ENCODE data around the gene CNFN. TPM values are rescaled to one million over a fixed set of nuclear protein-coding genes. Genes with fewer than 3 reads are reported as not detected.

Gene CNFN
- total and polyA plus RNA-seq, 9 donors: 0.24 to 1.2 (median 0.38) TPM; not detected in 5

DNA sequence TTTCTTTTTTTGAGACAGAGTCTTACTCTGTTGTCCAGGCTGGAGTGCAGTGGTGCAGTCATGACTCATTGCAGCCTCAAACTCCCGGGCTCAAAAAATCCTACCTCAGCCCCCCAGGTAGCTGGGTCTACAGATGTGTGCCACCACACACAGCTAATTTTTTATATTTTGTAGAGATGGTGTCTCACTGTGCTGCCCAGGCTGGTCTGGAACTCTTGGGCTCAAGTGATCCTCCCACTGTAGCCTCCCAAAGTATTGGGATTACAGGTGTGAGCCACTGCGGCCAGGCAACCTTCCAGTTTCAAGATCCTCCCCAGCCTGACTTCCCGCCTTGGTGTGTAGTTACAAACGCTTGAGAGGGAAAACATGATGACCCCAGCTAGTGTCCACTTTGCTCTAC is 22.2 kb downstream of the CNFN start:
- DNase-seq: no peak
- H3K4me1 ChIP-seq (ENCODE audit: control insufficient read depth, insufficient read depth, low read length): peaks cover 15% of the 10 kb centered on the region
- no CpG with 5 or more reads among the region's 4 CpGs for WGBS (ENCODE audit: insufficient coverage)
- H3K27ac ChIP-seq (ENCODE audit: low read length): no peak overlapping the region
- no peaks in the 10 kb centered on the region for H3K27me3 ChIP-seq (ENCODE audit: control insufficient read depth, insufficient read depth, low read length)
- peaks cover 45% of the 10 kb centered on the region for H3K36me3 ChIP-seq (ENCODE audit: control insufficient read depth, insufficient read depth, low read length)
- peaks cover 5% of the 10 kb centered on the region for H3K9me3 ChIP-seq (replicated peaks; ENCODE audit: control insufficient read depth, low read depth, low read length)
- no peak overlapping the region for H3K4me3 ChIP-seq (ENCODE audit: low read length)

DNA sequence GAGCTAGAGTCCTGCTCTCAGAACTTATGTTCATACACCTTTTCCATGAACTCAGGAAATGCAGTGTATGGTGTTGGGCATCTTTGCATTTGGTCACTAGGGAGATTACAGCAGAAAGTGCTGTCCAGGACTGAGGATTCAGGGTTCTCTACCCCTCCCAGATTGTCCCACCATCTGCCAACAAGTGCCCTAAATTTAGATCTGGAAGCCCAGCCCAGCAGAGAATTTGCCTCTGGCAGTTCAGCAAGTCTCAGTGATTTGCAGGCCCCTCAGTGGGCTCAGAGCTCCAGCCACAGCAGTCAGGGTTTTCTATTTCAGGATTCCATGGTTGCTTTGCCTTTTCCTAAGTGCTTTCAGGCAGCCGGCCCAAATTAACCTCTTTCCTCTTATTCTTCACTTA is 23.4 kb downstream of the CNFN start:
- H3K4me3 ChIP-seq (ENCODE audit: low read length): no peak overlapping the region
- H3K9me3 ChIP-seq (replicated peaks; ENCODE audit: control insufficient read depth, low read depth, low read length): peaks cover 5% of the 10 kb centered on the region
- no peak overlapping the region for H3K27ac ChIP-seq (ENCODE audit: low read length)
- peaks cover 47% of the 10 kb centered on the region for H3K36me3 ChIP-seq (ENCODE audit: control insufficient read depth, insufficient read depth, low read length)
- H3K4me1 ChIP-seq (ENCODE audit: control insufficient read depth, insufficient read depth, low read length): peaks cover 15% of the 10 kb centered on the region
- H3K27me3 ChIP-seq (ENCODE audit: control insufficient read depth, insufficient read depth, low read length): no peaks in the 10 kb centered on the region
- no CpG with 5 or more reads among the region's 1 CpG for WGBS (ENCODE audit: insufficient coverage)
- DNase-seq: no peak

DNA sequence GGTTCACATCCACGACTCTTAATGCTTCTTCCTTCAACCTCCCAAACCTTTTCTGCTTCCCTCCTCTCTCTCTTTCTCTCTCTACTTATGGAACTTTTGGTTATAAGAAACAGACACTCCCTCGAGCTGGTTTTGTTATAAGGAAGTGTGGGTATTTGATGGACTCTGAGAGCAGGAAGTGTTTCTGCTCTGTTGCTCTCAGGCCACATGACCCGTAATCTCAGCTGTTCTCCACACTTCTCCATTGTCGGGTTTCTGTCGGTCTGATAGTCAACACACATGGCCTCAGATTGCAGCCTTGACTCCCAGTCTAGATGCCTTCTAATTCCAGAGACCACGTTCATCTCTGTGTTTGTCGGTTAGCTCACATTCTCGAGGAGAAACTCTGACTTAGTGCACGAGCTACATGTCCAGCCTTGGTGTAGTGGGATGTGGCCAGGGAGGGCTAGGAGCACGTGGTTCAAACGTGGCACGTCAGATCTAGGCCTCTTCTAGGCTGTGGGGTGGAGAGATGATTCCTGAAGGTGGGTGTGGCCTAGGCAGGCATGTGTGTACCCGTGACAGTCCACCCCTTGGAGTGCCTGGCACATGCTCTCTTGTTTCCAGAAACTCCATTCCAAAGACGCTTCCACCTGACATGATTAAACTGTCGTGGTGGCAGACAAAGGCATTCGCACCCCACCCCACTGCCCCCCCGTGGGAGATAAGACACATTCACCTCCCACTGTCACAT is 26.3 kb downstream of the CNFN start:
- Histone ChIP-seq H3K4me1 (ENCODE audit: control insufficient read depth, insufficient read depth, low read length) (peaks cover 9% of the 10 kb centered on the region), H3K27me3 (ENCODE audit: control insufficient read depth, insufficient read depth, low read length) (no peaks in the 10 kb centered on the region), H3K9me3 (replicated peaks; ENCODE audit: control insufficient read depth, low read depth, low read length) (peaks cover 5% of the 10 kb centered on the region), H3K27ac (ENCODE audit: low read length) (no peak overlapping the region), H3K4me3 (ENCODE audit: low read length) (no peak overlapping the region), H3K36me3 (ENCODE audit: control insufficient read depth, insufficient read depth, low read length) (peaks cover 50% of the 10 kb centered on the region)
- WGBS (ENCODE audit: insufficient coverage): 87% methylated on average over 14 of the region's 17 CpGs
- DNase-seq: peak; percentile 51

DNA sequence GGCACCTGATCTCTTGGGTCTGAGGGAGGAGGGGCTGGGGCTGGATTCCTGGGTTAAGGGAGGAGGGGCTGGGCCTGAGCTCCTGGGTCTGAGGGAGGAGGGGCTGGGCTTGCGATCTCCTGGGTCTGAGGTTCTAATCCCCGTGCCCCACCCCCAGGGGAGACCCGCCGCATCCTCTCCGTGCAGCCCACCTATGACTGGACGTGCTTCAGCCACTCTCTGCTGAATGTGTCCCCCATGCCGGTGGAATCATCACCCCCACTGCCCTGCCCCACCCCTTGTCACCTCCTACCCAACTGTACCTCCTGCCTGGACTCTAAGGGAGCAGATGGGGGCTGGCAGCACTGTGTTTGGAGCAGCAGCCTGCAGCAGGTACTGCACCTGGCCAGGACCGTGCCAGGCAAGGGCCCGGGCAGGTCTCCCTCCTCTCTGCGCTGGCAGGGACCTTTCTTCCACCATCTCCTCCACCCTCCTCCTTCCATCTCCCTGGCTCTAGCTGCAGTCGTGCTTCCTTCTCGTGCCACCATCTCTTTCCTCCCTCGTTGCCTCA is 27.1 kb downstream of the CNFN start:
- H3K4me3 ChIP-seq (ENCODE audit: low read length): no peak overlapping the region
- peaks cover 5% of the 10 kb centered on the region for H3K9me3 ChIP-seq (replicated peaks; ENCODE audit: control insufficient read depth, low read depth, low read length)
- DNase-seq: no peak
- H3K27ac ChIP-seq (ENCODE audit: low read length): no peak overlapping the region
- WGBS (ENCODE audit: insufficient coverage): 92% methylated on average over 9 of the region's 13 CpGs
- peaks cover 52% of the 10 kb centered on the region for H3K36me3 ChIP-seq (ENCODE audit: control insufficient read depth, insufficient read depth, low read length)
- H3K4me1 ChIP-seq (ENCODE audit: control insufficient read depth, insufficient read depth, low read length): peaks cover 9% of the 10 kb centered on the region
- no peaks in the 10 kb centered on the region for H3K27me3 ChIP-seq (ENCODE audit: control insufficient read depth, insufficient read depth, low read length)

DNA sequence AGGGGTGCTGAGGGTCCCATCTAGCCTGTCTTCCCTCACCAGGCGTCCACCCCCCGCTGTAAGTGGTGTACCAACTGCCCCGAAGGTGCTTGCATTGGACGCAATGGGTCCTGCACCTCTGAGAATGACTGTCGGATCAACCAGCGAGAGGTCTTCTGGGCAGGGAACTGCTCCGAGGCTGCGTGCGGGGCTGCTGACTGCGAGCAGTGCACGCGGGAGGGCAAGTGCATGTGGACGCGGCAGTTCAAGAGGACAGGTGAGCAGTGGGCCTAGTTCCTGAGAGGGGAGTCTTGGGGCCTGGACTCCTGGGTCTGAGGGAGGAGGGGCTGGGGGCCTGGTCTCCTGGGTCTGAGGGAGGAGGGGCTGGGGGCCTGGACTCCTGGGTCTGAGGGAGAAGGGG is 27.8 kb downstream of the CNFN start:
- no peak overlapping the region for H3K4me3 ChIP-seq (ENCODE audit: low read length)
- peaks cover 58% of the 10 kb centered on the region for H3K36me3 ChIP-seq (ENCODE audit: control insufficient read depth, insufficient read depth, low read length)
- H3K27me3 ChIP-seq (ENCODE audit: control insufficient read depth, insufficient read depth, low read length): no peaks in the 10 kb centered on the region
- 93% methylated on average over 14 of the region's 14 CpGs for WGBS (ENCODE audit: insufficient coverage)
- peaks cover 5% of the 10 kb centered on the region for H3K9me3 ChIP-seq (replicated peaks; ENCODE audit: control insufficient read depth, low read depth, low read length)
- peaks cover 9% of the 10 kb centered on the region for H3K4me1 ChIP-seq (ENCODE audit: control insufficient read depth, insufficient read depth, low read length)
- no peak overlapping the region for H3K27ac ChIP-seq (ENCODE audit: low read length)
- no peak for DNase-seq

DNA sequence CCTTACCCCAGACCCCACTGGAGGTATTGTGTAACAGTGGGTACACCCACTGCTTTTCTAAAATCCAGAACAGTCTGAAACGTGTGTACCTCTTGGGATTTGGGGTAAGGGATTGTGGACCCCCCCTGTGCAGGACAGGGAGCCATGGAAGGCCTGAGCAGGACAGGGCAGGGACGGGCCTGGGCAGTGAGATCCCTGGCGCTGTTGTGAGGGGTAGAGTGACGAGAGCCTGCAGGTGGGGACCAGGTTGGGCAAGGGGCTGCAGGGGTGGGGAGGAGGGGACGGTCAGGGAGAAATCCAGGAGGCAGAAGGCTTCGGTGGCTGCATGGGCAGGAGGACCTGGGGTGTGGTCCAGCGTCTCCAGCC is 28.6 kb downstream of the CNFN start:
- WGBS (ENCODE audit: insufficient coverage): 92% methylated on average over 6 of the region's 7 CpGs
- peaks cover 66% of the 10 kb centered on the region for H3K36me3 ChIP-seq (ENCODE audit: control insufficient read depth, insufficient read depth, low read length)
- H3K4me3 ChIP-seq (ENCODE audit: low read length): no peak overlapping the region
- H3K27me3 ChIP-seq (ENCODE audit: control insufficient read depth, insufficient read depth, low read length): no peaks in the 10 kb centered on the region
- H3K27ac ChIP-seq (ENCODE audit: low read length): no peak overlapping the region
- H3K9me3 ChIP-seq (replicated peaks; ENCODE audit: control insufficient read depth, low read depth, low read length): peaks cover 5% of the 10 kb centered on the region
- H3K4me1 ChIP-seq (ENCODE audit: control insufficient read depth, insufficient read depth, low read length): peaks cover 5% of the 10 kb centered on the region
- DNase-seq: no peak

DNA sequence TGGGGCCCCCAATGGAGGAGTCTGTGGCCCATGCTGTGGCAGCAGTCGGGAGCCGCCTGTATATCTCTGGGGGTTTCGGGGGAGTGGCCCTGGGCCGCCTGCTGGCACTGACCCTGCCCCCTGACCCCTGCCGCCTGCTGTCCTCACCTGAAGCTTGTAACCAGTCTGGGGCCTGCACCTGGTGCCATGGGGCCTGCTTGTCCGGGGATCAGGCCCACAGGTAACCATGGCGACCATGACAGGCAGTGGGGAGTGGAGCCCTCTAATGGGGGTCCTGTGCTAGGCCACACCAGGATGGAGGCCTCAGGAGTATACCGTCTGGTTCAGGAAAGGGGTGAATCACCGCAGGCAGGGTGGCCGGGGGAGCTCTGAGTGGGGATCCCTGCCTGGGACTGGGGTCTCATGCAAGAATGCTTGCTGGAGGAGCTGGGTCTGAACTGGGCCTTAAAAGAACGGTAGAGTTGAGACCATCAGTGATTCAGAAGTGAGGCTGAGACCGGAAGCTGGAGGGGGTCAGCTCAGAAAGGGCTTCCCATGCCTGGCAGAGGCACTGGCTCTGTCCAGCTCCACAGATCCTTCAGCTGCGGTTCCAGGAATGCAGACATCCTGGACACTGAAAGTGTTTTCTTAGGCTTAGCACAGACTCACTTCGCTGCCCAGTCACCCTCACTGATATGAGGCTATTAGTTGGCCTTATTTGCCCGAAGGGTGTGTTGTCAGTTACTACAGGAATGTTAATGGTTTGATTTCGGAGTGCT is 29.1 kb downstream of the CNFN start:
- Histone ChIP-seq H3K27me3 (ENCODE audit: control insufficient read depth, insufficient read depth, low read length) (no peaks in the 10 kb centered on the region), H3K27ac (ENCODE audit: low read length) (no peak overlapping the region), H3K9me3 (replicated peaks; ENCODE audit: control insufficient read depth, low read depth, low read length) (peaks cover 5% of the 10 kb centered on the region), H3K4me3 (ENCODE audit: low read length) (no peak overlapping the region), H3K4me1 (ENCODE audit: control insufficient read depth, insufficient read depth, low read length) (peaks cover 5% of the 10 kb centered on the region), H3K36me3 (ENCODE audit: control insufficient read depth, insufficient read depth, low read length) (peaks cover 72% of the 10 kb centered on the region)
- 73% methylated on average over 14 of the region's 16 CpGs for WGBS (ENCODE audit: insufficient coverage)
- DNase-seq: no peak

DNA sequence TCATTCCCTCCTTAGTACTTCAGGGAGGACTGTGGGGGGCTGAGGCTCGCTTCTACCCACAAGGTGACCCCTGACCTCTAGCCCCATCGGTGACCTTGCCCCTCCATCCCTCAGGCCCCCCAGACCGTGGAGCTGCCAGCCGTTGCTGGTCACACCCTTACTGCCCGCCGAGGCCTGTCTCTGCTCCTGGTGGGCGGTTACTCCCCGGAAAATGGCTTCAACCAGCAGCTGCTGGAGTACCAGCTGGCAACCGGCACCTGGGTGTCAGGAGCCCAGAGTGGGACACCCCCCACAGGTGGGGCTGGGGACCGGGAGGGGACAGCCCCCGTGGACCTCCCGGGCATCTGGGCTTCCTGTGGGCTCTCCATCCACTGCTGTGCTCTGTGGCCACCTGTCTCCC is 32.8 kb downstream of the CNFN start:
- 88% methylated on average over 10 of the region's 12 CpGs for WGBS (ENCODE audit: insufficient coverage)
- no peak overlapping the region for H3K27ac ChIP-seq (ENCODE audit: low read length)
- DNase-seq: no peak
- no peak overlapping the region for H3K4me3 ChIP-seq (ENCODE audit: low read length)
- H3K36me3 ChIP-seq (ENCODE audit: control insufficient read depth, insufficient read depth, low read length): peaks cover 75% of the 10 kb centered on the region
- no peaks in the 10 kb centered on the region for H3K4me1 ChIP-seq (ENCODE audit: control insufficient read depth, insufficient read depth, low read length)
- no peaks in the 10 kb centered on the region for H3K9me3 ChIP-seq (replicated peaks; ENCODE audit: control insufficient read depth, low read depth, low read length)
- no peaks in the 10 kb centered on the region for H3K27me3 ChIP-seq (ENCODE audit: control insufficient read depth, insufficient read depth, low read length)

DNA sequence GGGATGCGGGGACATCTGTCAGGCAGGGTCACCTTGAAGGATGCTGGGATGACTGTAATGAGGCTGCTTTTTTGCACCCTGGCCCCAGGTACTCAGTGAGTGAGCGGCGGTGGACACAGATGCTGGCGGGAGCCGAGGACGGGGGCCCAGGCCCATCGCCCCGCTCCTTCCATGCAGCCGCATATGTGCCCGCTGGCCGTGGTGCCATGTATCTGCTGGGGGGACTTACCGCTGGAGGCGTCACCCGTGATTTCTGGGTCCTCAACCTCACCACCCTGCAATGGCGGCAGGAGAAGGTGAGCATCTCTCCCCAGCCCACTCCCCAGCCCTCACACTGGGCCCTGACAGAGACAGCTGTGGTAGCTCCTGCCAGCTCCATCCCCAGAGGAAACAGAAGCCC is 33.4 kb downstream of the CNFN start:
- H3K27me3 ChIP-seq (ENCODE audit: control insufficient read depth, insufficient read depth, low read length): no peaks in the 10 kb centered on the region
- no peaks in the 10 kb centered on the region for H3K4me1 ChIP-seq (ENCODE audit: control insufficient read depth, insufficient read depth, low read length)
- no peak overlapping the region for H3K4me3 ChIP-seq (ENCODE audit: low read length)
- H3K9me3 ChIP-seq (replicated peaks; ENCODE audit: control insufficient read depth, low read depth, low read length): no peaks in the 10 kb centered on the region
- DNase-seq: no peak
- no peak overlapping the region for H3K27ac ChIP-seq (ENCODE audit: low read length)
- peaks cover 75% of the 10 kb centered on the region for H3K36me3 ChIP-seq (ENCODE audit: control insufficient read depth, insufficient read depth, low read length)
- 95% methylated on average over 15 of the region's 15 CpGs for WGBS (ENCODE audit: insufficient coverage)

DNA sequence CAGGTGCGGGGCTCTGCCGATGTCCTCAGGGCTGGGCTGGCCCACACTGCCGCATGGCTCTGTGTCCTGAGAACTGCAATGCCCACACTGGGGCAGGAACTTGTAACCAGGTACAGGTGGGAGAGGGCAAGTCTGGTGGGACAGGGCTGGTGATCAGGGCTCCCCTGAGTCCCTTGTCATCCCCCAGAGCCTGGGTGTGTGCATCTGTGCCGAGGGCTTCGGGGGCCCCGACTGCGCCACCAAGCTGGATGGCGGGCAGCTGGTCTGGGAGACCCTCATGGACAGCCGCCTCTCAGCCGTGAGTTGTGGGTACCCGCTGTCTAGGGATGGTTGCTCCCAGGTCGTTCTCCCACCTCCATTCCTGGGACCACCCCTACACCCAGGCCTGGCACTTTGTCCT is 34.2 kb downstream of the CNFN start:
- Histone ChIP-seq H3K27me3 (ENCODE audit: control insufficient read depth, insufficient read depth, low read length) (no peaks in the 10 kb centered on the region), H3K4me1 (ENCODE audit: control insufficient read depth, insufficient read depth, low read length) (no peaks in the 10 kb centered on the region), H3K4me3 (ENCODE audit: low read length) (no peak overlapping the region), H3K9me3 (replicated peaks; ENCODE audit: control insufficient read depth, low read depth, low read length) (no peaks in the 10 kb centered on the region), H3K36me3 (ENCODE audit: control insufficient read depth, insufficient read depth, low read length) (peaks cover 74% of the 10 kb centered on the region), H3K27ac (ENCODE audit: low read length) (no peak overlapping the region)
- 100% methylated on average over 8 of the region's 12 CpGs for WGBS (ENCODE audit: insufficient coverage)
- no peak for DNase-seq
